ENCODE measurements around the gene AP2M1.

GRCh38 chr3:184166671-184167070, 8.0 kb upstream of the AP2M1 start:
- TF ChIP-seq CTCF (IDR thresholded peaks at IDR 0.05) (no peak), POLR2A (IDR thresholded peaks at IDR 0.05) (no peak)
